Fibroblast of the conjunctiva (primary cell): ENCODE data around the gene LILRB5.
A peak's percentile ranks its signal among the peaks of the same experiment; 100 is the strongest.
"Not testable (repeated sequence)": the region's sequence is repeated elsewhere in the genome, so short reads cannot be mapped to it uniquely, and the experiment has no call there.

Source experiments
- DNase-seq: peaks from one replicate; pipeline ENCODE4 v3.0.0-alpha.2; 2010; ENCODE audit warnings: low read depth

Gene LILRB5

GRCh38 chr19:54211235-54211634 lies 45.8 kb downstream of the LILRB5 start:
- DNase-seq = no peak

- DNase-seq = peak; percentile 94
Measured at GRCh38 chr19:54209811-54210494, 47.1 kb downstream of the LILRB5 start.

- no peak for DNase-seq
Measured at GRCh38 chr19:54209058-54209810, 47.8 kb downstream of the LILRB5 start.

- no peak for DNase-seq
Measured at GRCh38 chr19:54208784-54209057, 48.4 kb downstream of the LILRB5 start.

GRCh38 chr19:54207983-54208783 lies 48.9 kb downstream of the LILRB5 start:
- peak; percentile 85 for DNase-seq

- DNase-seq = no peak
Measured at GRCh38 chr19:54207676-54207982, 49.4 kb downstream of the LILRB5 start.

- not testable (repeated sequence) for DNase-seq
Measured at GRCh38 chr19:54207193-54207592, 49.9 kb downstream of the LILRB5 start.

GRCh38 chr19:54206831-54207177 lies 50.3 kb downstream of the LILRB5 start:
- DNase-seq = no peak

- DNase-seq = no peak
Measured at GRCh38 chr19:54206030-54206830, 50.8 kb downstream of the LILRB5 start.

- DNase-seq = no peak
Measured at GRCh38 chr19:54204767-54205468, 52.2 kb downstream of the LILRB5 start.

GRCh38 chr19:54203151-54203611 lies 53.9 kb downstream of the LILRB5 start:
- DNase-seq = no peak

- no peak for DNase-seq
Measured at GRCh38 chr19:54201980-54202379, 55.1 kb downstream of the LILRB5 start.

- no peak for DNase-seq
Measured at GRCh38 chr19:54201172-54201701, 55.8 kb downstream of the LILRB5 start.
